Fibroblast of lung (primary cell): ENCODE data around the gene EIF4EBP2.

Experiments
- EZH2 ChIP-seq: IDR thresholded peaks from 2 replicates; pipeline ENCODE4 v1.5.1; 2012; ENCODE audit warnings: low read length, control low read depth, mild to moderate bottlenecking; ENCODE audit errors: missing control alignments
- TF ChIP-seq, protein P1 (sequence below), 2 donors: IDR thresholded peaks in 1 of 2; conservative IDR thresholded peaks in 1 of 2; 1 replicate in 1 of 2; 2 replicates in 1 of 2; pipeline ENCODE4 v1.5.1; 2011 to 2012; ENCODE audit warnings: low read length in 2 of 2, control low read depth in 1 of 2, inconsistent platforms in 1 of 2, low read depth in 1 of 2, mild to moderate bottlenecking in 1 of 2

GRCh38 chr10:70374775-70375614, 28.9 kb upstream of the EIF4EBP2 start:
- TF ChIP-seq, protein P1, sequence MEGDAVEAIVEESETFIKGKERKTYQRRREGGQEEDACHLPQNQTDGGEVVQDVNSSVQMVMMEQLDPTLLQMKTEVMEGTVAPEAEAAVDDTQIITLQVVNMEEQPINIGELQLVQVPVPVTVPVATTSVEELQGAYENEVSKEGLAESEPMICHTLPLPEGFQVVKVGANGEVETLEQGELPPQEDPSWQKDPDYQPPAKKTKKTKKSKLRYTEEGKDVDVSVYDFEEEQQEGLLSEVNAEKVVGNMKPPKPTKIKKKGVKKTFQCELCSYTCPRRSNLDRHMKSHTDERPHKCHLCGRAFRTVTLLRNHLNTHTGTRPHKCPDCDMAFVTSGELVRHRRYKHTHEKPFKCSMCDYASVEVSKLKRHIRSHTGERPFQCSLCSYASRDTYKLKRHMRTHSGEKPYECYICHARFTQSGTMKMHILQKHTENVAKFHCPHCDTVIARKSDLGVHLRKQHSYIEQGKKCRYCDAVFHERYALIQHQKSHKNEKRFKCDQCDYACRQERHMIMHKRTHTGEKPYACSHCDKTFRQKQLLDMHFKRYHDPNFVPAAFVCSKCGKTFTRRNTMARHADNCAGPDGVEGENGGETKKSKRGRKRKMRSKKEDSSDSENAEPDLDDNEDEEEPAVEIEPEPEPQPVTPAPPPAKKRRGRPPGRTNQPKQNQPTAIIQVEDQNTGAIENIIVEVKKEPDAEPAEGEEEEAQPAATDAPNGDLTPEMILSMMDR (conservative IDR thresholded peaks at IDR 0.05 in 1 of 2, IDR thresholded peaks at IDR 0.05 in 1 of 2; ENCODE audit: low read depth in 1 of 2, low read length in 2 of 2), result no peak
- TF ChIP-seq EZH2, result no peak
